IPS DF 6.9 (cell line): ENCODE measurements around the gene ANXA4.

Experiments
- DNase-seq: peaks from one replicate; pipeline ENCODE4 v3.0.0-alpha.2; 2013; ENCODE audit warnings: low read depth, low spot score
- H3K27ac ChIP-seq: one replicate; pipeline ENCODE4 v1.5.1; 2013; ENCODE audit warnings: low read length, control low read depth
- H3K27me3 ChIP-seq: 2 replicates; pipeline ENCODE4 v1.6.1; 2013; ENCODE audit warnings: mild to moderate bottlenecking, low read length; ENCODE audit not compliant: control insufficient read depth, insufficient read depth
- H3K36me3 ChIP-seq: 2 replicates; pipeline ENCODE4 v1.6.1; 2013; ENCODE audit warnings: low read length; ENCODE audit not compliant: control insufficient read depth, insufficient read depth
- H3K4me1 ChIP-seq: 2 replicates; pipeline ENCODE4 v1.6.1; 2013; ENCODE audit warnings: low read length; ENCODE audit not compliant: control insufficient read depth, insufficient read depth
- H3K4me3 ChIP-seq: 2 replicates; pipeline ENCODE4 v1.5.1; 2013; ENCODE audit warnings: mild to moderate bottlenecking, low read length
- H3K9me3 ChIP-seq: 2 replicates; pipeline ENCODE4 v1.6.1; 2013; ENCODE audit warnings: low read length, inconsistent platforms; ENCODE audit not compliant: control insufficient read depth, insufficient read depth
- WGBS: extraction: QIAGEN DNeasy Blood & Tissue Kit; methylation state at CpG from one replicate; pipeline ENCODE4 v1.1.7; 2013; ENCODE audit warnings: mixed read lengths, missing lambda C conversion rate; ENCODE audit not compliant: insufficient read length, insufficient coverage; 5-methylcytosine and 5-hydroxymethylcytosine counted together

ANXA4 gene

DNA sequence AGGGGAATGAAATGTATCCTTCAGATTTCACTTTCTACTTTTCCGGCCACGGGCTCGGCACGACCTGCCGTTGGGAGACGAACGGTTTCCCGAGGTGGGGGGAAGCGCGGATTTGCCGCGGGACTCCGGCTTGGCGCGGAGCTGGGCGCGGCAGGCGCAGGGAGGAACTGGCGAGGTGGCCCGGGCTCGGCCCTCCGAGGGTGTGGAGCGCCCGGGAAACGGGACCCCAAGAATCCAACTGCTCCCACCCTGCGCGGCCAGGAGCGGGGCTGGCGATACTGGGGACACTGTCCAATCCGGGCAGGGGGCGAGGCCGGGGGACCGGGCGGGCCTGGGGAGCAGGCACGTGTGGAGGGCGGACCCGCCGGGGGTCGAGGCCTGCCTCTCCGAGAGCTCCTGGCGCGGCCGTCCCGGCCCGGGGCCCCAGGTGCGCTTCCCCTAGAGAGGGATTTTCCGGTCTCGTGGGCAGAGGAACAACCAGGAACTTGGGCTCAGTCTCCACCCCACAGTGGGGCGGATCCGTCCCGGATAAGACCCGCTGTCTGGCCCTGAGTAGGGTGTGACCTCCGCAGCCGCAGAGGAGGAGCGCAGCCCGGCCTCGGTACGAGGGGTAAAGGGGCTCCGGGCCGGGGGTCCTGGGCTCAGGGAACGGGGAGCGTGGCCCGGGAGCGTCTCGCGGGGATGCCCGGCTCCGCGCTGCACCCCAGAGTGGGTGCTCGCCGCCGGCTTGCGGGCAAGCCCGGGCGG is at the start of gene ANXA4:
Gene ANXA4 (plus strand): TSS at position 560 of the 747 bp plus-strand sequence. CDS start 39,432 bp downstream, outside the sequence.
- no peaks in the 10 kb centered on the region; the same call in 1 of the 2 replicates for H3K4me1 ChIP-seq
- H3K4me3 ChIP-seq: peak within 1 kb of the TSS; percentile 27
- WGBS: no CpG with 5 or more reads among the region's 75 CpGs
- DNase-seq: peak; percentile 29
- no peaks in the 10 kb centered on the region for H3K36me3 ChIP-seq
- no peaks in the 10 kb centered on the region for H3K9me3 ChIP-seq
- no peak within 1 kb of the TSS for H3K27ac ChIP-seq
- no peaks in the 10 kb centered on the region for H3K27me3 ChIP-seq

DNA sequence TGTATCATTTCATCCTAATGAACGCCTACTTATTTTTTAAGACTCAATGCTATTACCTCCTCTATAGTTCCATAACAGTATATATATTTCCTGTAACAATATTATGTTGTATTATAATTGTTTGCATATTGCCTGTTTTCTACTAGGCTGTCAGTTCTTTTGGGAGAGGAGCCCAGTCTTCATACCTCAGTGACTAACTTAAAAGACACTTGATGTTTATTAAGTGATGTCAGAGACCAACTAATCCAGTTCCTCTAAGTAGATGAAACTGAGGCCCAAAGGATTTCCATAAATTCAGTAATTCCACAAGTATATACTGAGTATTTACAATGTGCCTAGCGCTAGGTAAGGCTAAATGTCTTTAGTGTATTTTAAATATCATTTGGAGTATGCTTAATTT is 49.5 kb upstream of the ANXA4 start:
- H3K27ac ChIP-seq: no peak overlapping the region
- no peaks in the 10 kb centered on the region for H3K27me3 ChIP-seq
- no peak overlapping the region for H3K4me3 ChIP-seq
- no peaks in the 10 kb centered on the region for H3K36me3 ChIP-seq
- no peak for DNase-seq
- no CpG with 5 or more reads among the region's 2 CpGs for WGBS
- H3K4me1 ChIP-seq: no peaks in the 10 kb centered on the region
- H3K9me3 ChIP-seq: no peaks in the 10 kb centered on the region

DNA sequence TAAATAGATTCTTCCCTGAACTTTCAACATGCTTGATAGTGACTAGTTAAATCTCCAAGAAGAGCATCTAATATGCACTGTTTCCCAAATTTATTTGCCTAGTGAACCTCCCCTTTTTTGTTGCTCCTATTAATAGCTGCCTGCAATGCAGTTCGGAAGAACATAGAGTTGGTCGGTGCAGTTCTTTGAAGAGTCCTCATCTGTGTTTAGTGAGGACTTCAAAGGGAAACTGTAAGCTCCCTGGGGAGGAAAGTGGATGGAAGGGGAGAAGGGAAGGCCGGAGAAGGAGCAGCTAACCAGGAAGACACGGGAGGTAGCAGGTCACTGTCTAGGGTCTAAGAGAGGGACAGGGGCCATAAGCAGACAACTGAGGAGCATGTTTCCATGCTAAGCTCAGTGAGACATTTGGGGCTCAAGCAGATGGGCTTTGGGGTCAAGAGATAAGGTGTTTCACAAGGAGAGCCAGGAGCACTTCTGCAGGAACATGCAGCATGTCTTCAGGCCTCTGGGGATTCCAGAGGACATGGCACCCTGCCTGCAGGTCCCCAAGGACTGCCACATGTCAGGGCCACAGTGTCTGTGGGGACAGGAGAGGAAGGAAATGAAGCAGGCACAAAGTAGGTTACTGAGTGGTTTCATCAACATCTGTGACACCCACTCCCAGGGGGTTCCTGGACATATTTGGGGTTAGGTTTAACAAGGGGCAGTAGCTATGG is 48.7 kb upstream of the ANXA4 start:
- Histone ChIP-seq H3K4me3 (no peak overlapping the region), H3K9me3 (no peaks in the 10 kb centered on the region), H3K27ac (no peak overlapping the region), H3K4me1 (no peaks in the 10 kb centered on the region), H3K27me3 (no peaks in the 10 kb centered on the region), H3K36me3 (no peaks in the 10 kb centered on the region)
- DNase-seq: no peak
- WGBS: no CpG with 5 or more reads among the region's 4 CpGs

DNA sequence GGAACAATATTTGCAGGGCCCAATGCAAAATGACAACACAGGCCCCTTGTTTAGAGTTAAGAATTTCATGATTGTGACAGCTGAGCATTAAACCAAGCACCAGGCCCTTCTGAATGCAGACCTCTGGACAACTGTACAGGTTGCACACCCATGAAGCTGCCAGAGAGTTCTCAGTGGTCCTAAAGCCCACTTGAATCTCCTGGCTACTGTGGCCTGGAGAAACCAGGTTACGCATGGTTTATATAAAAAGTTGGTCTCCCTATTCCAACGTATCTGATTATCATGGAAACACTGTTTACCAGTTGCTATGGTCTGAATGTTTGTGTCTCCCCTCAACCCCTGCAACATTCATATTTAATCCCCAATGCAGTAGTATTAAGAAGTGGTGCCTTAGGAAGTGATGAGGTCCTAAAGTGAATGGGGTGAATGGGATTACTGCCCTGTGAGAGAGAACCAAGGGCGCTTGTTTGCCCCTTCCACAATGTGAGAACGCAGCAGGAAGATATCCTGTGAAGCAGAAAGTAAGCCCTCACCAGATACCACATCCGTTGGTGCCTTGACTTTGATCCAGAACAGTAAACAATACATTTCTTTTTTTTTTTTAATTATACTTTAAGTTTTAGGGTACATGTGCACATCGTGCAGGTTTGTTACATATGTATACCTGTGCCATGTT is 48.0 kb upstream of the ANXA4 start:
- Histone ChIP-seq H3K4me1 (peaks cover 3% of the 10 kb centered on the region; the same call in 1 of the 2 replicates), H3K27ac (no peak overlapping the region), H3K4me3 (no peak overlapping the region), H3K9me3 (no peaks in the 10 kb centered on the region), H3K36me3 (no peaks in the 10 kb centered on the region), H3K27me3 (no peaks in the 10 kb centered on the region)
- DNase-seq: no peak
- WGBS: no CpG with 5 or more reads among the region's 6 CpGs

DNA sequence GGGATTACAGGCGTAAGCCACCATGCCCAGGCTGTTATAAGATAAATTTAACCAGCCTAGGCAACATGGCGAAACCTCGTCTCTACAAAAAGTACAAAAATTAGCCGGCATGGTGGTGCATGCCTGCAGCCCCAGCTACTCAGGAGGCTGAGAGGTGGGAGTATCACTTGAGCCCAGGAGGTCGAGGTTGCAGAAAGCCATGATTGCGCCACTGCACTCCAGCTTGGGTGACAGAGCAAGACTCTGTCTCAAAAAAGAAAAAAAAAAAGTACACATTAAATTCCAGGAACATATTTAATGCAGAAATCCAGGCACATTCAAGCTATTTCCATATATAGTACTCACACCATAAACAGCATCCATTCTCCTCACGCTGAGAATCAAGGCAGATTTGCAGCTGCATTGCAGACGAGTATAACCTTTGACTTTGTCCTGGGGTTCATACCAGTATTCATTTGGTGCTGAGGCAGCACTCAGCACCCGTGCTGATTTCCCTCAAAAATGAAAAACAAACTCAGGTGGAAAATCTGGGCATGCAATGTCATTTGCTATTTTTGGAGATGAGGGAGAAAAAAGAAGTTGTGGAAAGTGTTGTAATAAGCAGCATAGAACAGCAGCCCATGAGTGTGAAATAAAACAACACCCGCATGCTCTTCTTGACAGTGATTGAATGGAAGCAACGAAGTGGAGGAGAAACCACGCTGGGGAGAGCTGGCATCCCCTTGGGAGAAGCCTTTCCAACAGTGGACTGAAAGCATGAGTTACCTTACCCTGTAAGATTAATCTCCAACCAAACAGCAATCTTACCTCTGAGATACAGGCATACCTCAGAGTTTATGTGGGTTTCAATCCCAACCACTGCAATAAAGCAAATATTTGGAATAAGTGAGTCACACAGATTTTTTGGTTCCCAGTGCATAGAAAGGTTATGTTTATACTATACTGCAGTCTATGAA is 46.8 kb upstream of the ANXA4 start:
- DNase-seq: no peak
- Histone ChIP-seq H3K9me3 (no peaks in the 10 kb centered on the region), H3K36me3 (no peaks in the 10 kb centered on the region), H3K4me1 (peaks cover 3% of the 10 kb centered on the region; the same call in 1 of the 2 replicates), H3K27me3 (no peaks in the 10 kb centered on the region), H3K4me3 (no peak overlapping the region), H3K27ac (no peak overlapping the region)
- no CpG with 5 or more reads among the region's 12 CpGs for WGBS

DNA sequence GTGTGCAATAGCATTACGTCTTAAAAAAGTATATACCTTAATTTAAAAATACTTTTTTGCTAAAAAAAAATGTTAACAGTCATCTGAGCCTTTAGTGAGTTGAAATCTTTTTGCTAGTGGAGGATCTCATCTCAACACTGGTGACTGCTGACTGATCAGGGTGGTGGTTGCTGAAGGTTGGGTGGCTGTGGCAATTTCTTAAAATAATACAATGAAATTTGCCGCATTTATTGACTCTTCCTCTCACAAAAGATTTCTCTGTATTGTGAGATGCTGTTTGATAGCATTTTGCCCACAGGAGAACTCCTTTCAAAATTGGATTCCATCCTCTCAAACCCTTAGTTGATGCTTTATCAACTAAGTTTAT is 46.1 kb upstream of the ANXA4 start:
- Histone ChIP-seq H3K27me3 (no peaks in the 10 kb centered on the region), H3K27ac (no peak overlapping the region), H3K4me3 (no peak overlapping the region), H3K9me3 (no peaks in the 10 kb centered on the region), H3K4me1 (peaks cover 3% of the 10 kb centered on the region; the same call in 1 of the 2 replicates), H3K36me3 (no peaks in the 10 kb centered on the region)
- no CpG with 5 or more reads among the region's 2 CpGs for WGBS
- no peak for DNase-seq

DNA sequence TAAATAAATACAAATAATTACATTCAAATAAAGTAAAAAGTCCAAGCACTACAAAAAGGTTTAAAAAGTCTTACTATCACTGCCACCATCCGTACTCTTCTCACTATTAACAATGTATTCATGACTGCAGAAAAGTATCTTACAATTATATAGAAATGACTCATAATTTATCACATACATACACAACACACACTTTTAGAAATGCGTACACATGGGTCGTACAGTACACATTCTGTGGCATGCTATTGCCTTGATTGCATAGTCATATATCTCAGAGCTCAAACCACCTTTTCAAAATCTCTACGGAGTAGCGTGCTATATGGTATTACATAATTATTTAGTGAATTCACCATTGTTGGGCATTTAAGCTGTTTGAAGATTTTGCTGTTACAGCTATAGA is 41.6 kb upstream of the ANXA4 start:
- H3K4me1 ChIP-seq: peaks cover 3% of the 10 kb centered on the region; the same call in 1 of the 2 replicates
- H3K9me3 ChIP-seq: no peaks in the 10 kb centered on the region
- H3K36me3 ChIP-seq: no peaks in the 10 kb centered on the region
- no peak overlapping the region for H3K27ac ChIP-seq
- no CpG with 5 or more reads among the region's 5 CpGs for WGBS
- no peaks in the 10 kb centered on the region for H3K27me3 ChIP-seq
- no peak overlapping the region for H3K4me3 ChIP-seq
- no peak for DNase-seq

DNA sequence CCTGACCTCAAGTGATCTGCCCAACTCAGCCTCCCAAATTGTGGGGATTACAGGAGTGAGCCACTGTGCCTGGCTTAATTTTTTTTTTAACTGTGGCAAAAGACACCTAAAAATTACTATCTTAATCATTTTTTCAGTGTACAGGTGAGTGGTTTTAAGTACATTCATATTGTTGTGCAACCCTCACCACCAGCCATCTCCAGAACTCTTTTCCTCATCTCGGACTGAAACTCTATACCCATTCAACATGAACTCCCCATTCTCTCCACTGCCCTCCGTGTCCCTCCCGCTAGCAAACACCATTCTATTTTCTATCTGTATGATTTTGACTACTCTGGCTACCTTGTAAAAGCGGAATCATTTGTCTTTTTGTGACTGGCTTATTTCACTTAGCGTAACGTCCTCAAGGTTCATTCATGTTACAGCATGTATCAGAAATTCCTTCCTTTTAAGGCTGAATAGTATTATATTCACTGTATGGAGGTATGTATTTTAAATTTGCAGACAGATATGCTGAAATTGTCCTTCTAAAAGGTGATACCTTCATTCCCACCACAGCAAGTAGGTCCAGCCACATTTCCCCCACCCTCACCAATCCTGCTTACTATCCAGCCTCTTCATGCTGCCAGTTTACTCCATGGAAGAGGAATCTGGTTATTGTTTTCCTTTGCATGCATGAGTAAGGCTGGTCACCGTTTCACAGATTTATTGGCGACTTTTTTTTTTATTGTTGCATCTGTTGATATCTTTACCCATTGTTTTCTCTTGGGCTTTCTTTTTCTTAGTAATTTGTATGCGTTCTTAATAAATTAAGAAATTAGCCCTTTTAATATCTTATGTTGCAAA is 40.6 kb upstream of the ANXA4 start:
- no CpG with 5 or more reads among the region's 9 CpGs for WGBS
- Histone ChIP-seq H3K4me1 (peaks cover 3% of the 10 kb centered on the region; the same call in 1 of the 2 replicates), H3K9me3 (no peaks in the 10 kb centered on the region), H3K36me3 (no peaks in the 10 kb centered on the region), H3K27ac (no peak overlapping the region), H3K27me3 (no peaks in the 10 kb centered on the region), H3K4me3 (no peak overlapping the region)
- DNase-seq: no peak

DNA sequence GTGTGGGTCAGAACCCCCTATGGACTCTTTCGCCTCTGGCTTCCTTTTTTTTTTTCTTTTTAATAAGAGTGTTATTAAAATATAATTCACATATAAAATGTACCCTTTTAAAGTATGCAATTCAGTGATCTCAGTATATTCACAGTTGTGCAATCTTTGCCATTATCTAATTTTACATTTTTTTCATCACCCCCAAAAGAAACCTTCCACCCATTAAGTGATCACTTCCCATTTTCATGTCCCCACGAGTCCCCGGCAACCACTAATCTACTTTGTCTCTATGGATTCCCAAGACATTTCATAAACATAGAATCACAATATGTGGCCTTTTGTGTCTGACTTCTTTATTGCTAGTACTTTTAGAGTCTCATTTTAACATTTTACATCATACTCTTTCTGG is 38.7 kb upstream of the ANXA4 start:
- WGBS: no CpG with 5 or more reads among the region's 3 CpGs
- no peak for DNase-seq
- no peaks in the 10 kb centered on the region for H3K27me3 ChIP-seq
- H3K27ac ChIP-seq: no peak overlapping the region
- no peaks in the 10 kb centered on the region for H3K36me3 ChIP-seq
- peaks cover 3% of the 10 kb centered on the region; the same call in 1 of the 2 replicates for H3K4me1 ChIP-seq
- H3K9me3 ChIP-seq: no peaks in the 10 kb centered on the region
- H3K4me3 ChIP-seq: no peak overlapping the region
